ENCODE results near the gene INPP4B. TPM values are rescaled to one million over a fixed set of nuclear protein-coding genes. Genes with fewer than 3 reads are reported as not detected.

The INPP4B gene
- total RNA-seq, 4 donors from 2014 or later, result 29.4 to 51.5 (median 35.3) TPM

DNA sequence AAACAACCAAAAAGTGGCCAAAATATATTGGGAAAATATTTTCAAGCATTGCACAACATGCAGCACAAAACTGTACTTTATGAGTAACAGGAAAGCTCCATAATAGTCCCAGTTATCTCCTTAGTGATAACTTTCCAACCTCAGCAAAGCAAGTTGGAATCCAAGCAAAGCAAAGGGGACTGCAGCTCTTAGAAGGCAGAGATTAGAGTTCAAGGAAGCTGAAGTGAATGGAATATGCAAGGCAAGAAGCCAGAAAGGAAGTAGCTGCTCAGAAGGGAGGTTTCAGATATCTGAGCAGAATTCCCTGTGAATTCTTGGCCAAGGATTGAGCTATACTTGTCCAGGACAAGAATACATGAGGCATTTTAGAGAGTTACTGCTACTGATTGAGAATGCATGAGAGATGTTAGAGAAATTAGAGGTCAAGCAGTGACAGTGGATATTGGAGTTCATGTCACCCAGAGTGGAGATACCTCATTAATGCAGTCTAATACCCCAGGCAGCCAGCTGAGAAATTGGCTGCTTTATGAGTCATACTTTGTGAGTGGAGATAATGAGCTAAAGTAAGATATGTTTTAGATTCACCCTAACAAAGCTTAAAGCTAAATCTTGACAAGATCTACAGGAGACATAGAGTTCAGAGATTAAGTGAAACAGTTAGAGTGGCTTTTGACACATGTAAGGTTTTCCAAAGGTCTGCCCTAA, 102.8 kb downstream of the INPP4B start:
- intact Hi-C loops (cut with DNase I; ENCODE audit: low total_unique reads), result no loop called here
- DNase-seq, result no peak
- Histone ChIP-seq H3K4me3 (no peak overlapping the region), H3K27ac (no peak overlapping the region), H3K36me3 (no peaks in the 10 kb centered on the region), H3K27me3 (no peaks in the 10 kb centered on the region), H3K9me3 (peaks cover 0 to 3% of the 10 kb centered on the region in 2 donors), H3K4me1 (no peaks in the 10 kb centered on the region)
- TF ChIP-seq POLR2A (IDR thresholded peaks at IDR 0.05), result no peak
- TF ChIP-seq, protein P1, sequence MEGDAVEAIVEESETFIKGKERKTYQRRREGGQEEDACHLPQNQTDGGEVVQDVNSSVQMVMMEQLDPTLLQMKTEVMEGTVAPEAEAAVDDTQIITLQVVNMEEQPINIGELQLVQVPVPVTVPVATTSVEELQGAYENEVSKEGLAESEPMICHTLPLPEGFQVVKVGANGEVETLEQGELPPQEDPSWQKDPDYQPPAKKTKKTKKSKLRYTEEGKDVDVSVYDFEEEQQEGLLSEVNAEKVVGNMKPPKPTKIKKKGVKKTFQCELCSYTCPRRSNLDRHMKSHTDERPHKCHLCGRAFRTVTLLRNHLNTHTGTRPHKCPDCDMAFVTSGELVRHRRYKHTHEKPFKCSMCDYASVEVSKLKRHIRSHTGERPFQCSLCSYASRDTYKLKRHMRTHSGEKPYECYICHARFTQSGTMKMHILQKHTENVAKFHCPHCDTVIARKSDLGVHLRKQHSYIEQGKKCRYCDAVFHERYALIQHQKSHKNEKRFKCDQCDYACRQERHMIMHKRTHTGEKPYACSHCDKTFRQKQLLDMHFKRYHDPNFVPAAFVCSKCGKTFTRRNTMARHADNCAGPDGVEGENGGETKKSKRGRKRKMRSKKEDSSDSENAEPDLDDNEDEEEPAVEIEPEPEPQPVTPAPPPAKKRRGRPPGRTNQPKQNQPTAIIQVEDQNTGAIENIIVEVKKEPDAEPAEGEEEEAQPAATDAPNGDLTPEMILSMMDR (IDR thresholded peaks at IDR 0.05), result no peak

DNA sequence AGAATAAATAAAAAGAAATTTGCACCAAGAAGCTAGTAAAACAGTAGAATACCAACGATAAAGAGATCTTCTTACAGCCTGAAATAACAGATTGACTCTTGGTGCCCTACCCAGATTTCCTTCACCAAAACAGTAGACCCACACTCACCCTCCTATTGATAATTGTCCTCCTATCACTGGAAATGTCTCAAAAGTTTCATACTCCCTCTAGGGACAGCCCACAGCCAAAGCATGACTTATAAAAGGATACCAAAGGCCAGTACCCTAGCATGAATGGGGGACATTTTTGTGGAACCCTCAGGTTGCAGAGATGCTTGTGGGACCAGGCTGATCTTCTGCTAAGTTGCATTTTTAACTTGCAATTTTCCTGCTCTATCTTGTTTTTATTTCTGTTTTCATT, 104.1 kb downstream of the INPP4B start:
- intact Hi-C loops (cut with DNase I; ENCODE audit: low total_unique reads), result no loop called here
- H3K4me3 ChIP-seq, result no peak overlapping the region
- TF ChIP-seq POLR2A (IDR thresholded peaks at IDR 0.05), result no peak
- TF ChIP-seq, protein P1 (IDR thresholded peaks at IDR 0.05), result no peak
- no peak overlapping the region for H3K27ac ChIP-seq
- no peaks in the 10 kb centered on the region for H3K27me3 ChIP-seq
- no peaks in the 10 kb centered on the region for H3K36me3 ChIP-seq
- peaks cover 0 to 3% of the 10 kb centered on the region in 2 donors for H3K9me3 ChIP-seq
- no peak for DNase-seq
- no peaks in the 10 kb centered on the region for H3K4me1 ChIP-seq

DNA sequence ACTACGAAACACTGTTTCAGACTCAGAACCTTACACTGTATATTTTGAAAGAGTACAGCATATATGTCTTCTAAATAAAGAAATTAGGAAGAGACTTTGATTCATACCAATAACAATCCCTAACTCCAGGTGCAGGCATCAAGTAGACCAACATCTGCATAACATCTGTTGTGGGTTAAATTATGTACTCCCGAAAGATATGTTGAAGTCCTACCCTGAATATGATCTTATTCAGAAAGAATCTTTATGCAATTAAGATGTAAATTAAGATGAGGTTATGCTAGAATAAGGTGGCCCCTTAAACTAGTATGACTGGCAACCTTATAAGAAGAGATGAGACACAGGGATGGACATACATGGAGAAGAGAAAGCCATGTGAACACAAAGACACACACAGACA, 117.9 kb downstream of the INPP4B start:
- TF ChIP-seq, protein P1 (IDR thresholded peaks at IDR 0.05), result no peak
- TF ChIP-seq POLR2A (IDR thresholded peaks at IDR 0.05), result no peak
- H3K27ac ChIP-seq, result no peak overlapping the region
- H3K4me3 ChIP-seq, result no peak overlapping the region
- no peaks in the 10 kb centered on the region for H3K36me3 ChIP-seq
- DNase-seq, result no peak
- H3K27me3 ChIP-seq, result no peaks in the 10 kb centered on the region
- H3K9me3 ChIP-seq, result no peaks in the 10 kb centered on the region
- intact Hi-C loops (cut with DNase I; ENCODE audit: low total_unique reads), result no loop called here
- no peaks in the 10 kb centered on the region for H3K4me1 ChIP-seq

DNA sequence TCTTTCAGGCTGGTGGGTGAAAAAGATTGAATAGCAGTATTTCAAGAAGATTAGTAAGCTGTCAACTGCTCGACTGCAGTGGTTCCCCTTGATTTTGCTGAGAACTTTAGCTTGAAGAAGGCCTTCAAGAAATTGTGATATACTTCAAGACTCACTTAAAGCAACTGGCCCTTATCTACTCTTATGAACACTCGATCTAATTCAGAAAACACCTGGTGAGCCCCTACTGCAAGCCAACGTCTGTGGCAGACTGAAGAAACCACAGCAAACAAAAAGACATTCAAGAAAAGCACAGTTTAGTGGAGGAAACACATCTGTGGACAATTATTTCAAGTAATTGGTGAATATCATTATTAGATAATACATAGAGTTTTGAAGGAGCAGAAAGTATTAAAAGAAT, 119.0 kb downstream of the INPP4B start:
- intact Hi-C loops (cut with DNase I; ENCODE audit: low total_unique reads), result no loop called here
- Histone ChIP-seq H3K36me3 (no peaks in the 10 kb centered on the region), H3K27me3 (no peaks in the 10 kb centered on the region), H3K27ac (no peak overlapping the region), H3K9me3 (no peaks in the 10 kb centered on the region), H3K4me3 (no peak overlapping the region), H3K4me1 (no peaks in the 10 kb centered on the region)
- DNase-seq, result no peak
- TF ChIP-seq, protein P1 (IDR thresholded peaks at IDR 0.05), result no peak
- TF ChIP-seq POLR2A (IDR thresholded peaks at IDR 0.05), result no peak

DNA sequence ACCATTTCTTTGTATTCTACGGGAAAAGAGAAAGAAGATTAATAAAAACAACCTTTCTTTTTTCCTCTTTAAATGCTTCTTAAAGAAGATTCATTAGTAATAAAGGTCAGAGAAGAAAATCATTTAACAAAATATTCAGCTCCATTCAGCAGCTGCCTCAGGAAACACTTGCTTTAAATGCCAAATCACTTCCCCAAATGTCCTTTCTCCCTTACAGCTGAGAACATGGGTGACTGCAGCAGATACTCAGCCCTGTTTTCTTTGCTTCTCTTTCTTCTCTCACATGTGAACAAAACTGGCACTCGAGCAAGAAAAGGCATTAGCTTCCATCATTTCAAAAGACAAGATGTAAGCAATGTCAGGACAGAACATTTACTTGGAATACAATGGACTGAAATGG, 120.2 kb downstream of the INPP4B start:
- Histone ChIP-seq H3K27ac (no peak overlapping the region), H3K4me3 (no peak overlapping the region), H3K9me3 (no peaks in the 10 kb centered on the region), H3K36me3 (no peaks in the 10 kb centered on the region), H3K27me3 (no peaks in the 10 kb centered on the region), H3K4me1 (no peaks in the 10 kb centered on the region)
- intact Hi-C loops (cut with DNase I; ENCODE audit: low total_unique reads), result no loop called here
- DNase-seq, result no peak
- TF ChIP-seq POLR2A (IDR thresholded peaks at IDR 0.05), result no peak
- TF ChIP-seq, protein P1 (IDR thresholded peaks at IDR 0.05), result no peak

All from uterus (tissue), 4 donors.